OCI-LY1 (cell line): ENCODE data around the gene DGLUCY.

ENCODE experiments used
- EZH2 ChIP-seq: fragments of 200-600 bp; sonication (generic), shearing (Covaris generic); IDR thresholded peaks from 2 replicates; pipeline ENCODE4 v1.8.0; 2017; ENCODE audit warnings: borderline replicate concordance, mixed run types, mild to moderate bottlenecking, antibody characterized with exemption, low read length, moderate library complexity, mixed read lengths
- TF ChIP-seq, protein P1 (sequence below): fragments of 200-600 bp; sonication (generic), shearing (Covaris generic); IDR thresholded peaks from 2 replicates; pipeline ENCODE4 v1.5.1; 2017; ENCODE audit warnings: mild to moderate bottlenecking, antibody characterized with exemption, low read length, moderate library complexity, mixed read lengths

DNA sequence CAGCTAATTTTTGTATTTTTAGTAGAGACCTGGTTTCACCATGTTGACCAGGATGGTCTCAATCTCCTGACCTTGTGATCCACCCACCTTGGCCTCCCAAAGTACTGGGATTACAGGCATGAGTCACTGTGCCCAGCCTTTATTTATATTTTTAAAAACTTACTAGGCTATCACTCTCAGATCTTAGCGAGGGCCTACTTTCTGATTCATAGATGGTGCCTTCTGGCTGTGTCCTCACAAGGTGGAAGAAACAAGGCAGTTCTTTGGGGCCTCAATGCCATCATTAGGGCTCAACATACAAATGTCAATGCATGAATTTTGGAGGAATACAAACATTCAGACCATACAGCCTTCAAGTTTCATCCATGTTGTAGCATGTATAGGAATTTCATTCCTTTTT, 2.4 kb upstream of the DGLUCY start:
- TF ChIP-seq, protein P1, sequence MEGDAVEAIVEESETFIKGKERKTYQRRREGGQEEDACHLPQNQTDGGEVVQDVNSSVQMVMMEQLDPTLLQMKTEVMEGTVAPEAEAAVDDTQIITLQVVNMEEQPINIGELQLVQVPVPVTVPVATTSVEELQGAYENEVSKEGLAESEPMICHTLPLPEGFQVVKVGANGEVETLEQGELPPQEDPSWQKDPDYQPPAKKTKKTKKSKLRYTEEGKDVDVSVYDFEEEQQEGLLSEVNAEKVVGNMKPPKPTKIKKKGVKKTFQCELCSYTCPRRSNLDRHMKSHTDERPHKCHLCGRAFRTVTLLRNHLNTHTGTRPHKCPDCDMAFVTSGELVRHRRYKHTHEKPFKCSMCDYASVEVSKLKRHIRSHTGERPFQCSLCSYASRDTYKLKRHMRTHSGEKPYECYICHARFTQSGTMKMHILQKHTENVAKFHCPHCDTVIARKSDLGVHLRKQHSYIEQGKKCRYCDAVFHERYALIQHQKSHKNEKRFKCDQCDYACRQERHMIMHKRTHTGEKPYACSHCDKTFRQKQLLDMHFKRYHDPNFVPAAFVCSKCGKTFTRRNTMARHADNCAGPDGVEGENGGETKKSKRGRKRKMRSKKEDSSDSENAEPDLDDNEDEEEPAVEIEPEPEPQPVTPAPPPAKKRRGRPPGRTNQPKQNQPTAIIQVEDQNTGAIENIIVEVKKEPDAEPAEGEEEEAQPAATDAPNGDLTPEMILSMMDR = no peak
- TF ChIP-seq EZH2 = no peak
